Measurements from ENCODE around the gene HCFC2. TPM values are rescaled to one million over a fixed set of nuclear protein-coding genes. Genes with fewer than 3 reads are reported as not detected.

Gene HCFC2
- total and polyA plus RNA-seq, 4 donors, result 5.8 to 17.4 (median 9.9) TPM

DNA sequence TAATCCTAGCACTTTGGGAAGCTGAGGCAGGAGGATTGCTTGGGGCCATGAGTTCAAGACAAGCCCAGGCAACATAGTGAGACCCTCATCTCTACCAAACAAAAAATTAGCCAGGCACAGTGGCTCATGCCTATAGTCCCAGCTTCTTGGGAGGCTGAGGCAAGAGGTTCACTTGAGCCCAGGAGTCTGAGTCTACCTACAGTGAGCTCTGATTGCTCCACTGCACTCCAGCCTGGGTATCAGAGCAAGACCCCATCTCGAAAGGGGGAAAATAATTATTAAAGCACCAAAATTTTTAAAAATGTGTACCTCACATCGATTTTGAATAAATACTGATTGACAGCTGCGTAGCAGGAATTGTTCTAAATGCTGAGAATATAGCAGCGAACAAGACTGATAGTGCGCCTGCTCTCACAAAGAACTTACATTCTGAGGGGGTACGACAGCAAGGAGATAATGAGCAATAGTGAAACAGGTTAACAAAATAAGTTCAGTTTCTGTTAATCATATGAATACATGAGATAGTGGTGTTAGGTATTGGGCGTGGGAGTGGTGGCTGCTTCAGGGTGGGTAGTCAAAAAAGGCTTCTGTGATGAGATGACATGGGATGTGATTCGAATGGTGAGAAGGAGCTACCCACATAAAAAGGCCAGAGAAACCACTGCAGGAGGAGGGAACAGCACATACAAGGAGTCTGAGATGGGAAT is 19.6 kb downstream of the HCFC2 start:
- Histone ChIP-seq H3K27me3 (ENCODE audit: control insufficient read depth in 4 of 4, insufficient read depth in 4 of 4, low read length in 3 of 4) (no peaks in the 10 kb centered on the region), H3K9me3 (ENCODE audit: control insufficient read depth in 4 of 4, low read length in 3 of 4) (no peaks in the 10 kb centered on the region), H3K27ac (ENCODE audit: low read depth in 1 of 2, low read length in 2 of 2) (no peak overlapping the region), H3K4me1 (ENCODE audit: control insufficient read depth in 4 of 4, insufficient read depth in 4 of 4, low read length in 3 of 4) (no peaks in the 10 kb centered on the region), H3K9ac (ENCODE audit: low read depth in 1 of 2, low read length in 2 of 2) (no peak overlapping the region), H3K36me3 (ENCODE audit: control insufficient read depth in 4 of 4, insufficient read depth in 3 of 4, low read depth in 1 of 4, low read length in 3 of 4) (peaks cover 7 to 46% (median 30%) of the 10 kb centered on the region in 4 donors), H3K4me3 (ENCODE audit: low read depth in 1 of 3, low read length in 3 of 3) (no peak overlapping the region)
- WGBS, result 93% methylated on average over 8 of the region's 8 CpGs
- TF ChIP-seq HNF4G (IDR thresholded peaks at IDR 0.05), result no peak
- no peak for TF ChIP-seq TAF1 (conservative IDR thresholded peaks at IDR 0.05)
- no peak for TF ChIP-seq SP1 (IDR thresholded peaks at IDR 0.05)
- TF ChIP-seq, protein P1, sequence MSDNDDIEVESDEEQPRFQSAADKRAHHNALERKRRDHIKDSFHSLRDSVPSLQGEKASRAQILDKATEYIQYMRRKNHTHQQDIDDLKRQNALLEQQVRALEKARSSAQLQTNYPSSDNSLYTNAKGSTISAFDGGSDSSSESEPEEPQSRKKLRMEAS (IDR thresholded peaks at IDR 0.05), result no peak
- no peak for TF ChIP-seq FOXA1 (IDR thresholded peaks at IDR 0.05)
- TF ChIP-seq ZBTB33 (IDR thresholded peaks at IDR 0.05), result no peak
- TF ChIP-seq, protein P2, sequence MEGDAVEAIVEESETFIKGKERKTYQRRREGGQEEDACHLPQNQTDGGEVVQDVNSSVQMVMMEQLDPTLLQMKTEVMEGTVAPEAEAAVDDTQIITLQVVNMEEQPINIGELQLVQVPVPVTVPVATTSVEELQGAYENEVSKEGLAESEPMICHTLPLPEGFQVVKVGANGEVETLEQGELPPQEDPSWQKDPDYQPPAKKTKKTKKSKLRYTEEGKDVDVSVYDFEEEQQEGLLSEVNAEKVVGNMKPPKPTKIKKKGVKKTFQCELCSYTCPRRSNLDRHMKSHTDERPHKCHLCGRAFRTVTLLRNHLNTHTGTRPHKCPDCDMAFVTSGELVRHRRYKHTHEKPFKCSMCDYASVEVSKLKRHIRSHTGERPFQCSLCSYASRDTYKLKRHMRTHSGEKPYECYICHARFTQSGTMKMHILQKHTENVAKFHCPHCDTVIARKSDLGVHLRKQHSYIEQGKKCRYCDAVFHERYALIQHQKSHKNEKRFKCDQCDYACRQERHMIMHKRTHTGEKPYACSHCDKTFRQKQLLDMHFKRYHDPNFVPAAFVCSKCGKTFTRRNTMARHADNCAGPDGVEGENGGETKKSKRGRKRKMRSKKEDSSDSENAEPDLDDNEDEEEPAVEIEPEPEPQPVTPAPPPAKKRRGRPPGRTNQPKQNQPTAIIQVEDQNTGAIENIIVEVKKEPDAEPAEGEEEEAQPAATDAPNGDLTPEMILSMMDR (IDR thresholded peaks at IDR 0.05; ENCODE audit: low read depth, low read length, missing input control), result no peak
- TF ChIP-seq HNF4A (conservative IDR thresholded peaks at IDR 0.05), result no peak
- no peak for DNase-seq (ENCODE audit: low spot score)

- Histone ChIP-seq H3K4me1 (ENCODE audit: control insufficient read depth in 4 of 4, insufficient read depth in 4 of 4, low read length in 3 of 4) (no peaks in the 10 kb centered on the region), H3K36me3 (ENCODE audit: control insufficient read depth in 4 of 4, insufficient read depth in 3 of 4, low read depth in 1 of 4, low read length in 3 of 4) (peaks cover 8 to 51% (median 43%) of the 10 kb centered on the region in 4 donors), H3K27ac (ENCODE audit: low read depth in 1 of 2, low read length in 2 of 2) (no peak overlapping the region), H3K4me3 (ENCODE audit: low read depth in 1 of 3, low read length in 3 of 3) (no peak overlapping the region), H3K9ac (ENCODE audit: low read depth in 1 of 2, low read length in 2 of 2) (no peak overlapping the region), H3K9me3 (ENCODE audit: control insufficient read depth in 4 of 4, low read length in 3 of 4) (no peaks in the 10 kb centered on the region), H3K27me3 (ENCODE audit: control insufficient read depth in 4 of 4, insufficient read depth in 4 of 4, low read length in 3 of 4) (no peaks in the 10 kb centered on the region)
- no peak for TF ChIP-seq REST (IDR thresholded peaks at IDR 0.05)
- no peak for TF ChIP-seq GABPA (IDR thresholded peaks at IDR 0.05 in 1 of 2, conservative IDR thresholded peaks at IDR 0.05 in 1 of 2)
- TF ChIP-seq ZBTB33 (IDR thresholded peaks at IDR 0.05), result no peak
- no peak for TF ChIP-seq NR2F2 (IDR thresholded peaks at IDR 0.05)
- no peak for TF ChIP-seq FOXA1 (IDR thresholded peaks at IDR 0.05)
- TF ChIP-seq, protein P2 (IDR thresholded peaks at IDR 0.05; ENCODE audit: low read depth, low read length, missing input control), result no peak
- TF ChIP-seq RAD21 (IDR thresholded peaks at IDR 0.05), result no peak
- no peak for TF ChIP-seq FOXA2 (IDR thresholded peaks at IDR 0.05)
- no peak for TF ChIP-seq RXRA (IDR thresholded peaks at IDR 0.05)
- no peak for TF ChIP-seq SP1 (IDR thresholded peaks at IDR 0.05)
- no peak for TF ChIP-seq JUND (IDR thresholded peaks at IDR 0.05)
- DNase-seq (ENCODE audit: low spot score), result no peak
- 99% methylated on average over 1 of the region's 1 CpG for WGBS
These were observed 26.4 kb downstream of the HCFC2 start for GRCh38 chr12:104090685-104091084.

All from liver (tissue), 9 donors.